Type B pancreatic cell (in vitro differentiated cells): Measurements from ENCODE around the gene VPREB1. TPM values are rescaled to one million over a fixed set of nuclear protein-coding genes. Genes with fewer than 3 reads are reported as not detected.

Source experiments
- DNase-seq: peaks from one replicate; pipeline ENCODE4 v3.0.0; 2021; ENCODE audit warnings: mixed read lengths; ENCODE audit not compliant: unreplicated experiment; ENCODE audit errors: extremely low spot score
- H3K27ac Mint-ChIP-seq: 2 replicates; pipeline ENCODE4 v1.8.0; 2021; ENCODE audit warnings: mild to moderate bottlenecking, mixed read lengths
- H3K27me3 Mint-ChIP-seq: 2 replicates; pipeline ENCODE4 v1.8.0; 2021; ENCODE audit warnings: mixed read lengths
- H3K36me3 Mint-ChIP-seq: 2 replicates; pipeline ENCODE4 v1.8.0; 2021; ENCODE audit warnings: mixed read lengths
- H3K4me1 Mint-ChIP-seq: one replicate; pipeline ENCODE4 v1.8.0; 2021; ENCODE audit warnings: mixed read lengths; ENCODE audit not compliant: unreplicated experiment
- H3K4me3 Mint-ChIP-seq: 2 replicates; pipeline ENCODE4 v1.8.0; 2021; ENCODE audit warnings: mild to moderate bottlenecking, mixed read lengths
- H3K9me3 Mint-ChIP-seq: 2 replicates; pipeline ENCODE4 v1.8.0; 2021; ENCODE audit warnings: mixed read lengths
- total RNA-seq: library from RNA; stranded (reverse); gene quantifications from 2 replicates; pipeline ENCODE4 v1.2.1, GENCODE V29; 2021; ENCODE audit warnings: low replicate concordance
- TF ChIP-seq, protein P1 (sequence below): fragments of 200-600 bp; sonication (generic); conservative IDR thresholded peaks from 2 replicates; pipeline ENCODE4 v1.5.0; 2021; ENCODE audit warnings: antibody characterized with exemption, mild to moderate bottlenecking

VPREB1 gene
- total RNA-seq, 1 donor from 2014 or later, result not detected

DNA sequence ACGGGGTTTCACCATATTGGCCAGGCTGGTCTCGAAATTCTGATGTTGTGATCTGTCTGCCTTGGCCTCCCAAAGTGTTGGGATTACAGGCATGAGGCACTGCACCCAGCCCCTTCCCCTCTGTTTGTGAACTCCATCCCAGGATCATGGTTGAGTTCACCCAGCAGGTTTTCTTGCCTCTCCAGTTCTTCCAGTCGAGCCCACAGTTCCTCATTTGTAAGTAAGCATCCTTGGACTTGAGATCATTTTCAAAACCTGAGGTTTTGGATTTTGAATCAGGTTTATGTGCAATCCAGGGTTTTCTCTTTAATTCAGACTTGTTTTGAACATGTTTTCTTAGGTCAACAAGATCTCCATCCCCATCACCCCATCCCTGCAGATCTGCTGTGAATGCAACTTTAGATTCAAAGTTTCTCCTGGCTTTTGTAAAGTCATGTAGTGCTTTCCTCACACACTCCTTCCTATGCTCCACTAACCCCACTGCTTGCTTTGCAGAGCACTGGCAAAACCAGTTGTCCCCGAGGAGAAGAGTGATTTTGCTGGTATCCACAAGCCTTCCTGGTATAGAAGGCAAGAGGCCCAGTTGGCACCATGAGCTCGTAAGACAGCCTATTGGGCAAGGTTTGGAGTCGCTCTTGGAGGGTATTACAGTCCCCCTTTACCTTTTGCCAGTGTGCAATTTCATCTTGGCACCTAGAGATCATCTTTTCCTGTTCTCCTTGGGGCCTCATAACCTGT, 14.7 kb upstream of the VPREB1 start:
- TF ChIP-seq, protein P1, sequence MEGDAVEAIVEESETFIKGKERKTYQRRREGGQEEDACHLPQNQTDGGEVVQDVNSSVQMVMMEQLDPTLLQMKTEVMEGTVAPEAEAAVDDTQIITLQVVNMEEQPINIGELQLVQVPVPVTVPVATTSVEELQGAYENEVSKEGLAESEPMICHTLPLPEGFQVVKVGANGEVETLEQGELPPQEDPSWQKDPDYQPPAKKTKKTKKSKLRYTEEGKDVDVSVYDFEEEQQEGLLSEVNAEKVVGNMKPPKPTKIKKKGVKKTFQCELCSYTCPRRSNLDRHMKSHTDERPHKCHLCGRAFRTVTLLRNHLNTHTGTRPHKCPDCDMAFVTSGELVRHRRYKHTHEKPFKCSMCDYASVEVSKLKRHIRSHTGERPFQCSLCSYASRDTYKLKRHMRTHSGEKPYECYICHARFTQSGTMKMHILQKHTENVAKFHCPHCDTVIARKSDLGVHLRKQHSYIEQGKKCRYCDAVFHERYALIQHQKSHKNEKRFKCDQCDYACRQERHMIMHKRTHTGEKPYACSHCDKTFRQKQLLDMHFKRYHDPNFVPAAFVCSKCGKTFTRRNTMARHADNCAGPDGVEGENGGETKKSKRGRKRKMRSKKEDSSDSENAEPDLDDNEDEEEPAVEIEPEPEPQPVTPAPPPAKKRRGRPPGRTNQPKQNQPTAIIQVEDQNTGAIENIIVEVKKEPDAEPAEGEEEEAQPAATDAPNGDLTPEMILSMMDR, result no peak
- no peaks in the 10 kb centered on the region for H3K36me3 Mint-ChIP-seq
- no peak overlapping the region for H3K4me3 Mint-ChIP-seq
- no peaks in the 10 kb centered on the region for H3K9me3 Mint-ChIP-seq
- H3K27me3 Mint-ChIP-seq, result peaks cover 55% of the 10 kb centered on the region
- DNase-seq, result no peak
- H3K27ac Mint-ChIP-seq, result no peak overlapping the region
- H3K4me1 Mint-ChIP-seq, result no peaks in the 10 kb centered on the region

DNA sequence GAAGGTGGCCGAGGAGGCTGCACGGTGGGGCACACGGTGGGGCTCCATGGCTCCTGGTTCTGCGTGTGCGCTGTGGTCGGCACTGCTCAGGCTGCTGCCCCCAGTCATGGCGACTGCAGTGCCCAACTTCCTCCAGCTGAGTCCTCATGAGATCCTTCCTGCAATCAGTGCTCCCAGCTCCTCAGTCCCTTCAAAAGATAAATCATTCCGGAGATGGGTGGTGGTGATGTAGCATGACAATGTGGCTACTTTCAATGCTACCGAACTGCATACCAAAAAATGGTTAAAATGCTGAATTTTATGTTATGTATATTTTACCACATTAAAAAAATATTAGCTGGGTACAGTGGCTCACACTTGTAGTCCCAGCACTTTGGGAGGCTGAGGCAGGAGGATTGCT, 14.1 kb upstream of the VPREB1 start:
- H3K9me3 Mint-ChIP-seq, result no peaks in the 10 kb centered on the region
- H3K4me3 Mint-ChIP-seq, result no peak overlapping the region
- peaks cover 55% of the 10 kb centered on the region for H3K27me3 Mint-ChIP-seq
- no peak for DNase-seq
- no peaks in the 10 kb centered on the region for H3K36me3 Mint-ChIP-seq
- no peak overlapping the region for H3K27ac Mint-ChIP-seq
- TF ChIP-seq, protein P1, result no peak
- no peaks in the 10 kb centered on the region for H3K4me1 Mint-ChIP-seq

DNA sequence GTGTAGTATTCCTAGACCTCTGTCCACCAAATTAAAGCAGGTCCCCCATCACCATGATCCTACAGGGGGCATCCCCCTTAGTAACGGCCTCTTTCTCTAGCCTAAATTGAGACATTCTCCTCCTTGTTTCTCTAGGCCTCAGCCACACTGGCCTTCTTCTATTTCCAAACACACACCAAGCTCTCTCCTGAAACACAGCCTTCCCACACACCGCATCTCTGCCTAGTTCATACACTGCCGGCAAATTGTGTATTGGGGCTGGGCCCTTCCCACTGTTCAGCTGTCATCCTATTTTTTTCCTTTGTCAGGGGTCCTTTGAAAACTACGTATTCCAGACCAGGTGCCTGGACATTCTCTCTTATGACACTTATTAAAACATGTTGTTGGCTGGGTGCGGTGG, 11.5 kb upstream of the VPREB1 start:
- no peak overlapping the region for H3K27ac Mint-ChIP-seq
- no peaks in the 10 kb centered on the region for H3K36me3 Mint-ChIP-seq
- TF ChIP-seq, protein P1, result no peak
- DNase-seq, result no peak
- no peaks in the 10 kb centered on the region for H3K9me3 Mint-ChIP-seq
- H3K4me3 Mint-ChIP-seq, result no peak overlapping the region
- peaks cover 60% of the 10 kb centered on the region for H3K27me3 Mint-ChIP-seq
- no peaks in the 10 kb centered on the region for H3K4me1 Mint-ChIP-seq

DNA sequence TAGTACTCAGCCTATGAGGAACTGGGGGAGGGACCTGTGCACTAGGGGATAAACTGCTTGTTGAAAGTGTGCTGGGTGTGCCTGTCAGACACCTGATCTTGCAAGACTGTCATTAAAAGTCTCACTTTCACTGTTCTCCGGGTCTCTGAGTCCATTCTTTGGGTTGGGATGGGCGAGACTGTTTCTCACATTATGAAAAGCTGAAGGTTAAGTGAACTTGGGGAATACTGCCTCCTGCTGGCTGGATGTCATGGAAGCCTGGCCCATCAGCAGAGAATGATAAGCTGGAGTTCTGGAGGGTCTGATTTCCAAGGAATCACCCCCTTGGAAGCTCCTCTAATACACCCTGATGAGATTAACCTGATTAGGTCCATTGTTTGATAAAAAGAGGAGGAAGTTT, 9.0 kb upstream of the VPREB1 start:
- Mint-ChIP-seq H3K27me3 (peaks cover 59% of the 10 kb centered on the region), H3K36me3 (no peaks in the 10 kb centered on the region)

DNA sequence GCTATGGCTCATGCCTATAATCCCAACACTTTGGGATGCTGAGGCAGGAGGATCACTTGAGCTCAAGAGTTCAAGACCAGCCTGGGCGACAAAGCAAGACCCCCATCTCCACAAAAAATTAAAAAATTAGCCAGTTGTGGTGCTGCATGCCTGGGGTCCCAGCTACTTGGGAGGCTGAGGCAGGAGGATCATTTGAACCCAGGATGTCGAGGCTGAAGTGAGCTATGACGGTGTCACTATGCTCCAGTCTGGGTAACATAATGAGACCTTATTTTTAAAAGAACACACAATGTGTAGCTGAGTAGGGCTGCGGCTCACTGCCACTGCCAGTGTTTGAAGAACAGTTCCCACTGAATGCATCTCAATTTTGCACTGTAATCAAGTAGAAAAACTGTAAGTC, 7.1 kb upstream of the VPREB1 start:
- H3K9me3 Mint-ChIP-seq, result no peaks in the 10 kb centered on the region
- DNase-seq, result no peak
- no peak overlapping the region for H3K27ac Mint-ChIP-seq
- H3K36me3 Mint-ChIP-seq, result no peaks in the 10 kb centered on the region
- H3K4me1 Mint-ChIP-seq, result no peaks in the 10 kb centered on the region
- H3K27me3 Mint-ChIP-seq, result peaks cover 73% of the 10 kb centered on the region
- TF ChIP-seq, protein P1, result no peak
- H3K4me3 Mint-ChIP-seq, result no peak overlapping the region

More for the DNA sequence above, 9.0 kb upstream of the VPREB1 start:
- TF ChIP-seq, protein P1, result peak; percentile 68
- no peaks in the 10 kb centered on the region for H3K4me1 Mint-ChIP-seq
- no peak overlapping the region for H3K4me3 Mint-ChIP-seq
- H3K27ac Mint-ChIP-seq, result no peak overlapping the region
- H3K9me3 Mint-ChIP-seq, result no peaks in the 10 kb centered on the region
- no peak for DNase-seq
